ENCODE measurements around the gene WEE1. TPM values are rescaled to one million over a fixed set of nuclear protein-coding genes. Genes with fewer than 3 reads are reported as not detected.

The WEE1 gene
- total RNA-seq, 1 experiment from 2014 or later = 54.9 TPM

- Histone ChIP-seq H3K36me3 (ENCODE audit: insufficient read depth, low read length, poor library complexity, severe bottlenecking) (no peaks in the 10 kb centered on the region), H3K4me3 (ENCODE audit: low read depth, low read length, poor library complexity, severe bottlenecking) (peak overlapping the region; percentile 48), H3K27me3 (replicated peaks; ENCODE audit: insufficient read depth, low read depth, low read length, poor library complexity) (no peaks in the 10 kb centered on the region), H3K27ac (ENCODE audit: low read depth, low read length, poor library complexity, severe bottlenecking) (peak overlapping the region; percentile 72), H3K9me3 (ENCODE audit: low read depth, low read length, poor library complexity, severe bottlenecking) (no peaks in the 10 kb centered on the region), H3K4me1 (ENCODE audit: insufficient read depth, low read length, poor library complexity, severe bottlenecking) (no peaks in the 10 kb centered on the region)
- ChIA-PET CTCF (interaction anchor here (0.6 to 1.4 kb wide), 7 partner anchors 9 to 694 kb away, joined by 3 to 14 read pairs (median 3); no protein-coding TSS in a partner anchor), POLR2A (ENCODE audit: low non-redundant PET) (no interaction called here)
- TF ChIP-seq EZH2 (IDR thresholded peaks at IDR 0.05; ENCODE audit: borderline replicate concordance, low read depth, low read length, poor library complexity, severe bottlenecking) = no peak
- TF ChIP-seq CTCF (conservative IDR thresholded peaks at IDR 0.05; ENCODE audit: low read depth, low read length) = peak; percentile 91
- BruUV-seq (replicated peaks) = no TSS peak
- intact Hi-C loops (cut with micrococcal nuclease; ENCODE audit: unreplicated experiment) = loop anchor here (1.0 to 10.0 kb wide), 2 partner anchors 135 to 692 kb away; partner anchors contain the start of gene ADM
- DNase-seq (ENCODE audit: low spot score) = peak; percentile 95
Measured at GRCh38 chr11:9613118-9613829, 39.8 kb downstream of the WEE1 start.

- Histone ChIP-seq H3K27me3 (replicated peaks; ENCODE audit: insufficient read depth, low read depth, low read length, poor library complexity) (no peaks in the 10 kb centered on the region), H3K4me3 (ENCODE audit: low read depth, low read length, poor library complexity, severe bottlenecking) (peak overlapping the region; percentile 48), H3K27ac (ENCODE audit: low read depth, low read length, poor library complexity, severe bottlenecking) (peak overlapping the region; percentile 72), H3K9me3 (ENCODE audit: low read depth, low read length, poor library complexity, severe bottlenecking) (no peaks in the 10 kb centered on the region), H3K36me3 (ENCODE audit: insufficient read depth, low read length, poor library complexity, severe bottlenecking) (no peaks in the 10 kb centered on the region), H3K4me1 (ENCODE audit: insufficient read depth, low read length, poor library complexity, severe bottlenecking) (no peaks in the 10 kb centered on the region)
- BruUV-seq (replicated peaks) = no TSS peak
- CTCF ChIA-PET = interaction anchor here (1.0 to 1.4 kb wide), 5 partner anchors 8 to 689 kb away, joined by 3 to 14 read pairs (median 6); no protein-coding TSS in a partner anchor
- peak; percentile 84 for DNase-seq (ENCODE audit: low spot score)
- peak; percentile 79 for TF ChIP-seq CTCF (conservative IDR thresholded peaks at IDR 0.05; ENCODE audit: low read depth, low read length)
- no peak for TF ChIP-seq EZH2 (IDR thresholded peaks at IDR 0.05; ENCODE audit: borderline replicate concordance, low read depth, low read length, poor library complexity, severe bottlenecking)
- POLR2A ChIA-PET (ENCODE audit: low non-redundant PET) = no interaction called here
- intact Hi-C loops (cut with micrococcal nuclease; ENCODE audit: unreplicated experiment) = loop anchor here (1.0 to 10.0 kb wide), 2 partner anchors 134 to 691 kb away; partner anchors contain the start of gene ADM
Measured at GRCh38 chr11:9613830-9614762, 40.6 kb downstream of the WEE1 start.

- no peaks in the 10 kb centered on the region for H3K36me3 ChIP-seq (ENCODE audit: insufficient read depth, low read length, poor library complexity, severe bottlenecking)
- H3K9me3 ChIP-seq (ENCODE audit: low read depth, low read length, poor library complexity, severe bottlenecking) = no peaks in the 10 kb centered on the region
- H3K4me1 ChIP-seq (ENCODE audit: insufficient read depth, low read length, poor library complexity, severe bottlenecking) = no peaks in the 10 kb centered on the region
- TF ChIP-seq CTCF (conservative IDR thresholded peaks at IDR 0.05; ENCODE audit: low read depth, low read length) (no peak), EZH2 (IDR thresholded peaks at IDR 0.05; ENCODE audit: borderline replicate concordance, low read depth, low read length, poor library complexity, severe bottlenecking) (no peak)
- DNase-seq (ENCODE audit: low spot score) = no peak
- ChIA-PET POLR2A (ENCODE audit: low non-redundant PET) (no interaction called here), CTCF (no interaction called here)
- H3K27ac ChIP-seq (ENCODE audit: low read depth, low read length, poor library complexity, severe bottlenecking) = no peak overlapping the region
- H3K27me3 ChIP-seq (replicated peaks; ENCODE audit: insufficient read depth, low read depth, low read length, poor library complexity) = no peaks in the 10 kb centered on the region
- no peak overlapping the region for H3K4me3 ChIP-seq (ENCODE audit: low read depth, low read length, poor library complexity, severe bottlenecking)
- intact Hi-C loops (cut with micrococcal nuclease; ENCODE audit: unreplicated experiment) = loop anchor here (10.0 kb wide), 1 partner anchor 690 kb away; the partner anchor contains the start of gene ADM
- BruUV-seq (replicated peaks) = no TSS peak
Measured at GRCh38 chr11:9615031-9615451, 41.6 kb downstream of the WEE1 start.
